KMS-11 (cell line): ENCODE measurements around the gene SCAMP5.
A peak's percentile ranks its signal among the peaks of the same experiment; 100 is the strongest.

Source experiments
- H2AFZ ChIP-seq: fragments of 200-600 bp; sonication (generic); 2 replicates; pipeline ENCODE4 v1.6.1; 2016; ENCODE audit warnings: antibody characterized with exemption, mixed run types, low read depth
- H3K27ac ChIP-seq: fragments of 200-600 bp; sonication (generic); 2 replicates; pipeline ENCODE4 v1.6.1; 2016; ENCODE audit warnings: mild to moderate bottlenecking, mixed run types
- H3K27me3 ChIP-seq: fragments of 200-600 bp; sonication (generic); 2 replicates; pipeline ENCODE4 v1.6.1; 2017; ENCODE audit warnings: mild to moderate bottlenecking, low read depth, mixed run types, moderate library complexity; ENCODE audit not compliant: insufficient read depth
- H3K36me3 ChIP-seq: fragments of 200-600 bp; sonication (generic); 2 replicates; pipeline ENCODE4 v1.6.1; 2017; ENCODE audit warnings: mild to moderate bottlenecking, mixed run types; ENCODE audit not compliant: insufficient read depth
- H3K4me1 ChIP-seq: fragments of 200-600 bp; sonication (generic); 2 replicates; pipeline ENCODE4 v1.6.1; 2016; ENCODE audit warnings: mild to moderate bottlenecking, low read depth, mixed run types; ENCODE audit not compliant: poor library complexity, severe bottlenecking
- H3K4me2 ChIP-seq: fragments of 200-600 bp; sonication (generic); 2 replicates; pipeline ENCODE4 v1.7.0; 2016; ENCODE audit warnings: mild to moderate bottlenecking, mixed run types
- H3K4me3 ChIP-seq: fragments of 200-600 bp; sonication (generic); IDR thresholded peaks from 2 replicates; pipeline ENCODE4 v1.6.1; 2017; ENCODE audit warnings: low read depth, low read length, mixed read lengths; ENCODE audit not compliant: insufficient read depth
- H3K79me2 ChIP-seq: fragments of 200-600 bp; sonication (generic); 2 replicates; pipeline ENCODE4 v1.6.1; 2016; ENCODE audit warnings: low read depth, mixed run types; ENCODE audit not compliant: insufficient read depth
- H3K9ac ChIP-seq: fragments of 200-600 bp; sonication (generic); 2 replicates; pipeline ENCODE4 v1.6.1; 2016; ENCODE audit warnings: mild to moderate bottlenecking, mixed run types
- H4K20me1 ChIP-seq: fragments of 200-600 bp; sonication (generic); 2 replicates; pipeline ENCODE4 v1.6.1; 2016; ENCODE audit warnings: mild to moderate bottlenecking, mixed run types; ENCODE audit not compliant: insufficient read depth
- CTCF ChIP-seq: fragments of 200-600 bp; sonication (generic); conservative IDR thresholded peaks from 2 replicates; pipeline ENCODE4 v1.6.1; 2017; ENCODE audit warnings: low read depth, mild to moderate bottlenecking, antibody characterized with exemption, low read length, moderate library complexity, mixed read lengths

SCAMP5 gene

GRCh38 chr15:74995182-74995778 lies at the start of gene SCAMP5:
TSS of gene SCAMP5 (plus strand) at chr15:74995563. CDS start at chr15:75011840, 16,277 bp downstream.
- Histone ChIP-seq H3K36me3 (no peaks in the 10 kb centered on the region), H3K4me1 (peaks cover 23% of the 10 kb centered on the region), H3K27ac (no peak within 1 kb of the TSS), H3K27me3 (peaks cover 18% of the 10 kb centered on the region), H3K4me3 (no peak within 1 kb of the TSS), H3K79me2 (no peaks in the 10 kb centered on the region), H3K4me2 (peak within 1 kb of the TSS; percentile 78), H3K9ac (peak within 1 kb of the TSS; percentile 39; the same call in 1 of the 2 replicates), H4K20me1 (no peaks in the 10 kb centered on the region), H2AFZ (peak within 1 kb of the TSS; percentile 59)
- no peak for TF ChIP-seq CTCF

GRCh38 chr15:74950078-74950908 lies 45.1 kb upstream of the SCAMP5 start:
- Histone ChIP-seq H3K27me3 (no peaks in the 10 kb centered on the region), H3K4me1 (peaks cover 12% of the 10 kb centered on the region), H4K20me1 (no peaks in the 10 kb centered on the region), H3K4me3 (no peak overlapping the region), H3K27ac (no peak overlapping the region), H3K9ac (no peak overlapping the region), H3K36me3 (no peaks in the 10 kb centered on the region), H3K79me2 (peaks cover 6% of the 10 kb centered on the region; the same call in 1 of the 2 replicates), H2AFZ (no peak overlapping the region), H3K4me2 (no peak overlapping the region)
- peak; percentile 98 for TF ChIP-seq CTCF

GRCh38 chr15:74951006-74951405 lies 44.4 kb upstream of the SCAMP5 start:
- H3K36me3 ChIP-seq = no peaks in the 10 kb centered on the region

GRCh38 chr15:74954515-74954914 lies 40.8 kb upstream of the SCAMP5 start:
- TF ChIP-seq CTCF = no peak
- peaks cover 26% of the 10 kb centered on the region for H3K4me1 ChIP-seq

More at GRCh38 chr15:74951006-74951405, 44.4 kb upstream of the SCAMP5 start:
- Histone ChIP-seq H3K27me3 (no peaks in the 10 kb centered on the region), H3K4me1 (peaks cover 19% of the 10 kb centered on the region), H3K27ac (no peak overlapping the region), H3K9ac (no peak overlapping the region), H2AFZ (no peak overlapping the region), H3K4me3 (no peak overlapping the region), H3K79me2 (peaks cover 13% of the 10 kb centered on the region), H4K20me1 (no peaks in the 10 kb centered on the region), H3K4me2 (no peak overlapping the region)
- TF ChIP-seq CTCF = no peak

More at GRCh38 chr15:74954515-74954914, 40.8 kb upstream of the SCAMP5 start:
- Histone ChIP-seq H2AFZ (no peak overlapping the region), H3K36me3 (no peaks in the 10 kb centered on the region), H3K4me2 (peak overlapping the region; percentile 85; the same call in 1 of the 2 replicates), H3K79me2 (peaks cover 13% of the 10 kb centered on the region), H3K27me3 (no peaks in the 10 kb centered on the region), H3K27ac (no peak overlapping the region), H3K9ac (no peak overlapping the region), H3K4me3 (no peak overlapping the region), H4K20me1 (no peaks in the 10 kb centered on the region)
